Measurements from ENCODE around the gene APOA5.
A peak's percentile ranks its signal among the peaks of the same experiment; 100 is the strongest.

Gene APOA5

DNA sequence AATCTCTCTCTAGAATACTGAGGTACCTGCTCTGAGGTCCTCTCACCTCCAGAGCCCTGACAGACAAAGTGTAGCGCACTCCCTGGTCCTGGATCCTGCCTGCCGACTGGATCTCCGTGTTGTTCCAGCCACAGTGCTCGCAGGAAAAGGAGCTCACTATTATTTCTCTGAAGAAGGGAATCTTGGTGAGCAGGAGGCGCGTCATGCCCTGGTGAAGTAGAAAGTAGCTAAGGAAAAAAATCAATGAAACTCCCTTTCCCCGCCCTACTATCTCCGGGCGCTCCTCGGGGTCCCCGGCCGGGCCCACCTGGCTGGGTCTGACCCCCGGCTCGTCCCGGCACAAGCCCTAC lies 4.3 kb downstream of the APOA5 start:
- Histone ChIP-seq H3K4me3 (ENCODE audit: low read depth, low read length, poor library complexity, severe bottlenecking) (peak overlapping the region; percentile 89), H3K27me3 (ENCODE audit: insufficient read depth, low read length) (no peaks in the 10 kb centered on the region), H3K4me1 (ENCODE audit: insufficient read depth, low read length, severe bottlenecking) (peaks cover 28% of the 10 kb centered on the region), H2AFZ (ENCODE audit: low read length) (no peak overlapping the region), H3K36me3 (ENCODE audit: insufficient read depth, low read length) (peaks cover 43% of the 10 kb centered on the region), H3K27ac (ENCODE audit: low read depth, low read length, poor library complexity, severe bottlenecking) (no peak overlapping the region), H3K9me2 (ENCODE audit: low read depth, low read length) (no peaks in the 10 kb centered on the region), H3K9me3 (ENCODE audit: low read length) (no peaks in the 10 kb centered on the region), H3K79me2 (ENCODE audit: insufficient read depth, low read length) (peaks cover 10% of the 10 kb centered on the region; the same call in 1 of the 2 replicates), H3K4me2 (ENCODE audit: low read length) (peak overlapping the region; percentile 98), H3K9ac (ENCODE audit: low read length) (peak overlapping the region; percentile 84), H3F3A (ENCODE audit: insufficient read depth, low read length) (no peaks in the 10 kb centered on the region), H4K20me1 (ENCODE audit: insufficient read depth, low read length) (no peaks in the 10 kb centered on the region)
- TF ChIP-seq EZH2 (IDR thresholded peaks at IDR 0.05; ENCODE audit: borderline replicate concordance, low read length) (no peak), CTCF (IDR thresholded peaks at IDR 0.05; ENCODE audit: low read length) (no peak)

- peak overlapping the region; percentile 89 for H3K4me3 ChIP-seq (ENCODE audit: low read depth, low read length, poor library complexity, severe bottlenecking)
- TF ChIP-seq EZH2 (IDR thresholded peaks at IDR 0.05; ENCODE audit: borderline replicate concordance, low read length), result no peak
- TF ChIP-seq CTCF (IDR thresholded peaks at IDR 0.05; ENCODE audit: low read length), result no peak
- peaks cover 10% of the 10 kb centered on the region; the same call in 1 of the 2 replicates for H3K79me2 ChIP-seq (ENCODE audit: insufficient read depth, low read length)
- H3K27me3 ChIP-seq (ENCODE audit: insufficient read depth, low read length), result no peaks in the 10 kb centered on the region
- no peaks in the 10 kb centered on the region for H3K9me2 ChIP-seq (ENCODE audit: low read depth, low read length)
- peaks cover 47% of the 10 kb centered on the region for H3K36me3 ChIP-seq (ENCODE audit: insufficient read depth, low read length)
- no peak overlapping the region for H3K27ac ChIP-seq (ENCODE audit: low read depth, low read length, poor library complexity, severe bottlenecking)
- H2AFZ ChIP-seq (ENCODE audit: low read length), result no peak overlapping the region
- H3F3A ChIP-seq (ENCODE audit: insufficient read depth, low read length), result no peaks in the 10 kb centered on the region
- H3K4me2 ChIP-seq (ENCODE audit: low read length), result peak overlapping the region; percentile 98
- H4K20me1 ChIP-seq (ENCODE audit: insufficient read depth, low read length), result no peaks in the 10 kb centered on the region
- peaks cover 27% of the 10 kb centered on the region for H3K4me1 ChIP-seq (ENCODE audit: insufficient read depth, low read length, severe bottlenecking)
- H3K9ac ChIP-seq (ENCODE audit: low read length), result peak overlapping the region; percentile 84
- H3K9me3 ChIP-seq (ENCODE audit: low read length), result no peaks in the 10 kb centered on the region
These were observed 4.7 kb downstream of the APOA5 start for GRCh38 chr11:116786966-116787365.

- Histone ChIP-seq H3K27me3 (ENCODE audit: insufficient read depth, low read length) (no peaks in the 10 kb centered on the region), H3K9me3 (ENCODE audit: low read length) (no peaks in the 10 kb centered on the region), H2AFZ (ENCODE audit: low read length) (no peak overlapping the region), H3K36me3 (ENCODE audit: insufficient read depth, low read length) (peaks cover 54% of the 10 kb centered on the region), H3K27ac (ENCODE audit: low read depth, low read length, poor library complexity, severe bottlenecking) (no peak overlapping the region), H3K4me1 (ENCODE audit: insufficient read depth, low read length, severe bottlenecking) (peaks cover 20% of the 10 kb centered on the region), H3K79me2 (ENCODE audit: insufficient read depth, low read length) (peaks cover 10% of the 10 kb centered on the region; the same call in 1 of the 2 replicates), H3K4me2 (ENCODE audit: low read length) (peak overlapping the region; percentile 98), H3K4me3 (ENCODE audit: low read depth, low read length, poor library complexity, severe bottlenecking) (peak overlapping the region; percentile 89), H3K9ac (ENCODE audit: low read length) (no peak overlapping the region; the same call in 1 of the 2 replicates), H4K20me1 (ENCODE audit: insufficient read depth, low read length) (no peaks in the 10 kb centered on the region), H3F3A (ENCODE audit: insufficient read depth, low read length) (no peaks in the 10 kb centered on the region), H3K9me2 (ENCODE audit: low read depth, low read length) (no peaks in the 10 kb centered on the region)
- TF ChIP-seq EZH2 (IDR thresholded peaks at IDR 0.05; ENCODE audit: borderline replicate concordance, low read length) (no peak), CTCF (IDR thresholded peaks at IDR 0.05; ENCODE audit: low read length) (no peak)
These were observed 5.4 kb downstream of the APOA5 start for GRCh38 chr11:116786326-116786725.
